ENCODE measurements around the gene RMI2.

- no peak for TF ChIP-seq CTCF (conservative IDR thresholded peaks at IDR 0.05 in 1 of 2, IDR thresholded peaks at IDR 0.05 in 1 of 2; ENCODE audit: low read depth in 1 of 2, low read length in 2 of 2)
- TF ChIP-seq EZH2 (IDR thresholded peaks at IDR 0.05; ENCODE audit: low read length, missing control alignments) = no peak
These were observed 43.4 kb upstream of the RMI2 start for GRCh38 chr16:11301645-11302501.
